HCT116 (cell line): ENCODE measurements around the gene KNL1. TPM values are rescaled to one million over a fixed set of nuclear protein-coding genes. Genes with fewer than 3 reads are reported as not detected.

ENCODE experiments used
- ATAC-seq: fragments of 200-7000 bp; cut with Tn5 transposase; 2 replicates; pipeline ENCODE4 v1.9.1; 2020; ENCODE audit warnings: mild to moderate bottlenecking, moderate library complexity
- BruUV-seq: library from RNA; stranded (reverse); fragments of 400-500 nt; replicated peaks from 2 replicates; lab custom pipeline; 2021; lab: Mats Ljungman, UMichigan
- CTCF ChIA-PET: fragments of 300-600 bp; sonication (Branson Sonifier 250); formaldehyde crosslinking; loops from one replicate; lab custom pipeline; 2021; ENCODE audit warnings: antibody characterized with exemption; lab: Charles Lee
- POLR2A ChIA-PET: fragments of 300-600, 350-600 bp; sonication (Branson Sonifier 250); formaldehyde crosslinking; loops from one replicate; lab custom pipeline; 2021; ENCODE audit warnings: antibody characterized with exemption; lab: Charles Lee
- RAD21 ChIA-PET, 2 experiments: fragments of 300-600 bp; sonication (Branson Sonifier 250); formaldehyde crosslinking; loops; one replicate each; lab custom pipeline; 2023; ENCODE audit warnings: low total read pairs in 2 of 2; ENCODE audit not compliant: uncharacterized antibody in 2 of 2, unreplicated experiment in 2 of 2, low non-redundant PET in 1 of 2; lab: Charles Lee
- DNase-seq: peaks from one replicate; pipeline ENCODE4 v3.0.0-alpha.2; 2010; ENCODE audit warnings: low read depth, low spot score
- H2AFZ ChIP-seq: fragments of 200-600 bp; shearing (Covaris generic), sonication (generic); 2 replicates; pipeline ENCODE4 v1.6.1; 2017; ENCODE audit warnings: low read depth, mixed run types, mixed read lengths, antibody characterized with exemption, low read length; ENCODE audit not compliant: poor library complexity, severe bottlenecking
- H3K27ac ChIP-seq: 2 replicates; pipeline ENCODE4 v1.5.1; 2012; ENCODE audit warnings: low read depth, low read length
- H3K27me3 ChIP-seq: fragments of 200-600 bp; sonication (generic); 2 replicates; pipeline ENCODE4 v1.6.1; 2016; ENCODE audit warnings: mixed run types, low read length, mixed read lengths; ENCODE audit not compliant: insufficient read depth
- H3K36me3 ChIP-seq, 2 experiments: fragments of 200-500 bp in 1 of 2; fragments of 200-600 bp in 1 of 2; sonication (Bioruptor generic) in 1 of 2; sonication (generic) in 1 of 2; 2 replicates each; pipeline versions ENCODE4 v1.5.1 to v1.6.1; 2014 to 2016; ENCODE audit warnings: low read length in 2 of 2, inconsistent platforms in 1 of 2, mixed read lengths in 1 of 2, mixed run types in 1 of 2; ENCODE audit not compliant: insufficient read depth in 2 of 2, control insufficient read depth in 1 of 2
- H3K4me1 ChIP-seq, 2 experiments: fragments of 200-600 bp in 1 of 2; sonication (generic) in 1 of 2; 2 replicates each; pipeline versions ENCODE4 v1.5.1 to v1.6.1; 2012 to 2017; ENCODE audit warnings: low read length in 2 of 2, inconsistent platforms in 1 of 2, mild to moderate bottlenecking in 1 of 2, mixed read lengths in 1 of 2, mixed run types in 1 of 2, moderate library complexity in 1 of 2; ENCODE audit not compliant: insufficient read depth in 2 of 2, control insufficient read depth in 1 of 2
- H3K4me2 ChIP-seq: fragments of 200-600 bp; sonication (generic); 2 replicates; pipeline ENCODE4 v1.6.1; 2017; ENCODE audit warnings: mixed run types, low read length, mixed read lengths
- H3K4me3 ChIP-seq, 2 experiments: fragments of 200-600 bp in 1 of 2; sonication (generic) in 1 of 2; replicated peaks in 1 of 2; 2 replicates each; pipeline ENCODE4 v1.5.1; 2011 to 2016; ENCODE audit warnings: low read length in 2 of 2, control low read depth in 1 of 2, low read depth in 1 of 2, mild to moderate bottlenecking in 1 of 2, mixed read lengths in 1 of 2, mixed run types in 1 of 2
- H3K79me2 ChIP-seq: fragments of 200-600 bp; sonication (generic); 2 replicates; pipeline ENCODE4 v1.6.1; 2017; ENCODE audit warnings: mild to moderate bottlenecking, mixed run types, low read length, moderate library complexity, mixed read lengths; ENCODE audit not compliant: insufficient read depth
- H3K9ac ChIP-seq: fragments of 200-600 bp; sonication (generic); 2 replicates; pipeline ENCODE4 v1.6.1; 2016; ENCODE audit warnings: low read length, mixed read lengths
- H3K9me2 ChIP-seq: fragments of 200-600 bp; sonication (generic), shearing (Covaris generic); 2 replicates; pipeline ENCODE4 v1.6.1; 2017; ENCODE audit warnings: mixed run types, mild to moderate bottlenecking, moderate library complexity; ENCODE audit not compliant: insufficient read depth
- H3K9me3 ChIP-seq, 2 experiments: fragments of 200-500 bp in 1 of 2; fragments of 200-600 bp in 1 of 2; sonication (Bioruptor generic) in 1 of 2; sonication (generic) in 1 of 2; 2 replicates each; pipeline ENCODE4 v1.6.1; 2014 to 2017; ENCODE audit warnings: low read length in 2 of 2, mixed read lengths in 2 of 2, inconsistent platforms in 1 of 2, low read depth in 1 of 2, mild to moderate bottlenecking in 1 of 2, mixed run types in 1 of 2, moderate library complexity in 1 of 2; ENCODE audit not compliant: control insufficient read depth in 1 of 2, insufficient read depth in 1 of 2
- H4K20me1 ChIP-seq: fragments of 200-600 bp; sonication (generic), shearing (Covaris generic); 2 replicates; pipeline ENCODE4 v1.6.1; 2017; ENCODE audit warnings: mixed run types, mild to moderate bottlenecking, moderate library complexity; ENCODE audit not compliant: insufficient read depth
- CBX3 ChIP-seq: IDR thresholded peaks from 2 replicates; pipeline ENCODE4 v1.6.1; 2012; ENCODE audit warnings: low read depth
- EGR1 ChIP-seq: IDR thresholded peaks from 2 replicates; pipeline ENCODE4 v1.6.1; 2012; ENCODE audit warnings: low read depth
- EZH2 ChIP-seq: fragments of 200-600 bp; sonication (generic); IDR thresholded peaks from 2 replicates; pipeline ENCODE4 v1.6.1; 2017; ENCODE audit warnings: antibody characterized with exemption, mixed run types
- EZH2phosphoT487 ChIP-seq: fragments of 200-600 bp; IDR thresholded peaks from 2 replicates; pipeline ENCODE4 v1.6.1; 2018; ENCODE audit warnings: antibody characterized with exemption, borderline replicate concordance
- JUND ChIP-seq: IDR thresholded peaks from 2 replicates; pipeline ENCODE4 v1.6.1; 2012
- POLR2AphosphoS5 ChIP-seq: IDR thresholded peaks from 2 replicates; pipeline ENCODE4 v1.6.1; 2011; ENCODE audit warnings: mild to moderate bottlenecking, low read depth, low read length, moderate library complexity
- RAD21 ChIP-seq: IDR thresholded peaks from 2 replicates; pipeline ENCODE4 v1.6.1; 2012; ENCODE audit warnings: low read depth, mild to moderate bottlenecking
- TCF7L2 ChIP-seq: IDR thresholded peaks from 2 replicates; pipeline ENCODE4 v1.7.0; 2011; ENCODE audit warnings: borderline replicate concordance, inconsistent platforms; ENCODE audit not compliant: insufficient read depth, insufficient read length; ENCODE audit errors: extremely low read depth
- YY1 ChIP-seq: IDR thresholded peaks from 2 replicates; pipeline ENCODE4 v1.6.1; 2011; ENCODE audit warnings: low read length, low read depth, moderate library complexity, mild to moderate bottlenecking; ENCODE audit not compliant: insufficient replicate concordance; ENCODE audit errors: extremely low read depth
- ZBTB33 ChIP-seq: IDR thresholded peaks from 2 replicates; pipeline ENCODE4 v1.6.1; 2011; ENCODE audit warnings: mild to moderate bottlenecking, low read length, moderate library complexity; ENCODE audit not compliant: insufficient replicate concordance; ENCODE audit errors: extremely low read depth
- ZFX ChIP-seq: fragments of 450-650 bp; IDR thresholded peaks from 2 replicates; pipeline ENCODE4 v1.6.1; 2017
- ZNF274 ChIP-seq: fragments of 200-500 bp; sonication (Bioruptor generic); IDR thresholded peaks from 2 replicates; pipeline ENCODE4 v1.6.1; 2014; ENCODE audit warnings: mild to moderate bottlenecking, low read depth, low read length, inconsistent platforms
- intact Hi-C: fragments of 100-400 bp; cut with micrococcal nuclease; formaldehyde crosslinking; loops from 2 replicates; pipeline ENCODE4 v1.10.0; 2022
- total RNA-seq: library from RNA; stranded (reverse); gene quantifications from one replicate; pipeline ENCODE4 v1.2.1, GENCODE V29; 2021; ENCODE audit not compliant: unreplicated experiment

KNL1 gene
- total RNA-seq, 1 experiment from 2014 or later, result 30.6 TPM

GRCh38 chr15:40613080-40613479 is 19.0 kb downstream of the KNL1 start:
- Histone ChIP-seq H3K4me1 (no peaks in the 10 kb centered on the region), H4K20me1 (no peaks in the 10 kb centered on the region), H2AFZ (no peak overlapping the region), H3K27me3 (no peaks in the 10 kb centered on the region), H3K9me3 (no peaks in the 10 kb centered on the region), H3K4me3 (no peak overlapping the region), H3K27ac (no peak overlapping the region), H3K9ac (no peak overlapping the region), H3K79me2 (0 out of 2 replicates have a peak, but pooled peaks cover 3% of the 10 kb centered on the region), H3K4me2 (no peak overlapping the region), H3K9me2 (no peaks in the 10 kb centered on the region), H3K36me3 (peaks cover 8 to 14% of the 10 kb centered on the region in 2 experiments)
- no peak for TF ChIP-seq EGR1
- TF ChIP-seq EZH2, result no peak
- no peak for TF ChIP-seq ZBTB33
- TF ChIP-seq ZNF274, result no peak
- TF ChIP-seq CBX3, result no peak
- TF ChIP-seq POLR2AphosphoS5, result no peak
- no peak for TF ChIP-seq EZH2phosphoT487
- no peak for TF ChIP-seq RAD21
- TF ChIP-seq YY1, result no peak
- no peak for TF ChIP-seq JUND
- no peak for TF ChIP-seq ZFX
- no peak for TF ChIP-seq TCF7L2
- BruUV-seq, result no TSS peak
- ATAC-seq (no peak), DNase-seq (no peak)
- intact Hi-C loops, result no loop called here
- ChIA-PET CTCF (no interaction called here), POLR2A (no interaction called here), RAD21 (no interaction called here)
